ENCODE measurements around the gene IQCE.

- TF ChIP-seq ZNF70 (CRISPR knock-in tag; IDR thresholded peaks at IDR 0.05) = no peak
- TF ChIP-seq ZNF565 (CRISPR knock-in tag; conservative IDR thresholded peaks at IDR 0.05; ENCODE audit: low read depth) = no peak
- no peak for TF ChIP-seq POU6F1 (CRISPR knock-in tag; IDR thresholded peaks at IDR 0.05; ENCODE audit: borderline replicate concordance, low read depth)
- no peak for TF ChIP-seq CSDC2 (CRISPR knock-in tag; IDR thresholded peaks at IDR 0.05)
- TF ChIP-seq ESRRG (CRISPR knock-in tag; IDR thresholded peaks at IDR 0.05) = no peak
- no peak for TF ChIP-seq RARB (CRISPR knock-in tag; IDR thresholded peaks at IDR 0.05)
- TF ChIP-seq CREB5 (CRISPR knock-in tag; IDR thresholded peaks at IDR 0.05; ENCODE audit: low read depth) = no peak
- TF ChIP-seq TSHZ2 (CRISPR knock-in tag; IDR thresholded peaks at IDR 0.05) = no peak
- TF ChIP-seq ZFP3 (CRISPR knock-in tag; IDR thresholded peaks at IDR 0.05) = no peak
Observed at GRCh38 chr7:2612445-2613097, 53.8 kb downstream of the IQCE start.
